Kasumi-1 (cell line): Measurements from ENCODE around the gene GAB1.

Experiments used
- DNase-seq, 2 experiments: peaks; one replicate each; lab custom pipeline; 2025; lab: John Stamatoyannopoulos, UW

The GAB1 gene

DNA sequence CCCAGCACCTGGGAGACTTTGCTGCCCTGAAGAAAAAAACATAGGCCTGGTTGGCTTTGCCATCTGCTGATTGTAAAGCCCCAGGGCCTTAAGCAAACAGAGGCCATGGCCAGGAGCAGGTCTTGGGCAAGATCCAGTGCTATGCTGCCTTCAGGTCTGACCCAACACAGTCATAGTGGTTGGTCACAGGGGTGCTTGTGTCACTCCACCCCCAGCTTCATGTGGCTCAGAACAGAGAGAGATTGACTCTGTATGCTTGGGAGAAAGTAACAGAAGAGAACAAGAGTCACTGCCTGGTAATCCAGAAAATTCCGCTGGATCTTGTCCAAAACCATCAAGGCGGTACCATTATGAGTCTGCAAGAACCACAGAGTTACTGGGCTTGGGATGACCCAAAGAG, 152.4 kb downstream of the GAB1 start:
- DNase-seq = no peak

- no peak for DNase-seq
Measured at GRCh38 chr4:143498021-143498420, 161.3 kb downstream of the GAB1 start.

DNA sequence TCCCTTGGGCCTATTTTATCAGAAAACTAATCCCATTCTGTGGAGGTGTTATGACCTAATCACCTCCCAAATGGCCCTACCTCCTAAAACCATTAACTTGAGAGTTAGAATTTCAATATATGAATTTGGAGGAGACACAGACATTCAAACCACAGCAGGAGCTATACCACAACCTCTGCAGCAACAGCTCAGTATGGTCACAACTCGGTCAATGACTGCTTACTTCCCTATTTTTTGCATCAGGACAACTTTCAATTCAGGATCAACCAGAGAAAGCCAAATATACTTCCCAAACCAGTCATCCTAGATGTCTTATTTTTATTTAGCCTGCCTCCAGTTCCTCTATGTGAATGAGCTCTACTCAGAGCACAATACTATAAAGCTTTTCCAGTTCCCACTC, 165.6 kb downstream of the GAB1 start:
- DNase-seq = peak; percentile 60 to 66

- no peak for DNase-seq
Measured at GRCh38 chr4:143506031-143506430, 169.4 kb downstream of the GAB1 start.

- no peak for DNase-seq
Measured at GRCh38 chr4:143511906-143512305, 175.2 kb downstream of the GAB1 start.

GRCh38 chr4:143512978-143513313, 176.3 kb downstream of the GAB1 start:
- no peak for DNase-seq

- DNase-seq = peak; percentile 98 to 99
Measured at GRCh38 chr4:143513314-143514168, 176.9 kb downstream of the GAB1 start, which contains the start of gene SMARCA5. SMARCA5 (plus strand) TSS chr4:143513702; CDS start chr4:143513925, 223 bp downstream.

DNA sequence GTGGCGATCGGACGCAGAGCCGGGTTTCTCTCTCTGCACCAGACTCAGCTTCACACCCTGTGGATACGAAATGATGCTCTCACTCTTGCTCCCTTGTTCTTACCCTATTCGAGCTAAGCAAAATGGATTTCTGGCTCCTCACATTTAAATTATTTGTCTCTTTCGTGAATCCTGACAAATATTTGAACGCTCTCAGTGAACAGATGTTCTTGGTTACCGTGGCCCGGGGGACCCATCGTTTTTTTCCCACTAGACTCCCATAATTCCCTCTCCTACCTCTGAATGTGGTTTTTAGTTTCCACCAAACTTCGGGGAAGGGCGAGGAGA, 177.5 kb downstream of the GAB1 start:
- DNase-seq = peak in 1 of 2 experiments; percentile 45

DNA sequence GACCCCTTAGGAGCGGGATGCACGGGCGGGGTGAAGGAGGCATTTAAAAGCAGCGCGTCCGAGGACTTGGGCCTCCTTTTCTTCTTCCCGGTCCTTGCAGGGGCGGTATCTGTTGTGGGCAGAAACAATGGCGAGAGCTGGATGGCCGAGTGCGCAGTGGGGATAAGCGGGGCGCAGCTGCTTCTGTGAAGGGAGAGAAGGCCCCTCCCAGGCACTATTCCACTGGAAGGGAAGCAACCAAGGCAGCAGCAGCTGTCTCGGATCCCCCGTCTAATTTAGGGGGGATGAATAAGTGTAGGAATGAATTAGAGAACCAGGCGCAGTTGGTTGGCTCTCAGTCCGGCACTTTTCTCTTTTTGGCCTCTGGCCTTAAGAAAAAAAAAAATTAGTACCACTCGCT, 177.8 kb downstream of the GAB1 start:
- DNase-seq = peak; percentile 15 to 51

DNA sequence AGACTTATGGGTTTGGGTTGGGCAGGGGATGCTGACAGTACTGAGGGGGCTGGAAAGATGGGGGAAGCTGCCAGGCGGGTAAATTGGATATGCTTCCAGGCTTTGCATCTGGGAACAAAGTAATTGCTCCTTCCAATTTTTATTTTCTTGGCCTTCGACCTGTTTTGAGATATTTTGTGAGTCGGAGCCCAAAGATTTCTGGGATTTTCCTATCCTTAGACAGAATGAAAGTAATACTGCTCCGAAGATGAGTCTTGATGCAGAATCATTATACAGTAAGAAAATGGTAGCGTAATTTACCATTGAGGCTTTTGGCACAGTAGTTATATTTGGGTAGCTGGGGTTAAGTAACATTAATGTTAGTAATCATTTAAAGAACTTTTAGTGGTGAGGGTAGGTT, 178.2 kb downstream of the GAB1 start:
- DNase-seq = no peak

- DNase-seq = no peak
Measured at GRCh38 chr4:143515905-143516304, 179.2 kb downstream of the GAB1 start.

GRCh38 chr4:143517764-143518163, 181.1 kb downstream of the GAB1 start:
- no peak for DNase-seq
